Measurements from ENCODE around the gene RAF1. TPM values are rescaled to one million over a fixed set of nuclear protein-coding genes. Genes with fewer than 3 reads are reported as not detected.

Gene RAF1
- total and polyA plus RNA-seq, 9 of the 15 experiments (the other 6 are each of a cell fraction or from before 2014, with no cell fraction given): 28.0 to 183 (median 85.6) TPM

DNA sequence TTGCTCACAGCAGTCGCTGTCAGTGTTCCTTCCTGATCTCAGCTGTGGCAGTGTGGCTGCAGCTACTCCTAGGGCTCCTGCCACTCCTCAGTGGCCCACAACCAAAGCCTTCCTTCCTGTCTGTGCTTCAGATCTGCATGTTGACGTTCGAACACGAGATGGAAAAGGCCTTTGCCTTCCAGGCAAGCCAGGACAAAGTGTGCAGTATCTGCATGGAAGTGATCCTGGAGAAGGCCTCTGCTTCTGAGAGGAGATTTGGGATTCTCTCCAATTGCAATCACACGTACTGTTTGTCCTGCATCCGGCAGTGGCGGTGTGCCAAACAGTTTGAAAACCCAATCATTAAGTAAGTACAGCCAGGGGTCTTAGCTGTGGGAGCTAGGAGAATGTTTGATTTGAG lies 89.3 kb downstream of the RAF1 start (continued):
- TF ChIP-seq PHF20 (IDR thresholded peaks at IDR 0.05; ENCODE audit: partially characterized antibody) (no peak), ZNF197 (CRISPR knock-in tag; IDR thresholded peaks at IDR 0.05; ENCODE audit: low read depth) (no peak), ZFP1 (CRISPR knock-in tag; IDR thresholded peaks at IDR 0.05) (no peak), ZBTB1 (CRISPR knock-in tag; IDR thresholded peaks at IDR 0.05; ENCODE audit: borderline replicate concordance, low read depth) (no peak)

- in situ Hi-C loops (cut with MboI) (no loop called here), intact Hi-C loops (cut with micrococcal nuclease) (no loop called here)
- Histone ChIP-seq H3K4me3 (no peak overlapping the region), H4K20me1 (replicated peaks; ENCODE audit: control insufficient read depth, insufficient read depth, low read length) (no peaks in the 10 kb centered on the region), H3K36me3 (ENCODE audit: control insufficient read depth, insufficient read depth, low read length) (peaks cover 93% of the 10 kb centered on the region), H2AFZ (ENCODE audit: low read depth, low read length) (no peak overlapping the region), H3K9me3 (replicated peaks; ENCODE audit: control insufficient read depth, insufficient read depth, low read depth, low read length) (no peaks in the 10 kb centered on the region), H3K79me2 (ENCODE audit: control insufficient read depth, insufficient read depth, low read length) (no peaks in the 10 kb centered on the region), H3K4me2 (ENCODE audit: insufficient read depth, low read length) (no peak overlapping the region), H3K9me1 (ENCODE audit: control insufficient read depth, insufficient read depth, low read length) (no peaks in the 10 kb centered on the region), H3K27ac (ENCODE audit: extremely low read depth, low read depth, low read length) (no peak overlapping the region), H3K9ac (ENCODE audit: insufficient read depth in 1 of 2, low read depth in 2 of 2, low read length in 2 of 2) (no peak overlapping the region), H3K27me3 (ENCODE audit: control insufficient read depth in 2 of 2, insufficient read depth in 2 of 2, low read length in 2 of 2) (no peaks in the 10 kb centered on the region), H3K4me1 (replicated peaks in 1 of 2; ENCODE audit: control insufficient read depth in 2 of 2, insufficient read depth in 2 of 2, low read length in 2 of 2) (no peaks in the 10 kb centered on the region)
- 92% methylated on average over 6 of the region's 6 CpGs for WGBS (ENCODE audit: insufficient coverage, low coverage, missing lambda C conversion rate)
- BruUV-seq (replicated peaks): no TSS peak
- POLR2A ChIA-PET: interaction anchor here (0.5 to 1.8 kb wide), 6 partner anchors 9 to 79 kb away, joined by 3 to 7 read pairs (median 4); no protein-coding TSS in a partner anchor
- DNase-seq (ENCODE audit: extremely low read depth in 1 of 4, low spot score in 3 of 4) (no peak), FAIRE-seq (no peak), ATAC-seq (peak; percentile 24; the same call in 1 of the 3 replicates)
- TF ChIP-seq NRF1 (conservative IDR thresholded peaks at IDR 0.05 in 1 of 2, IDR thresholded peaks at IDR 0.05 in 1 of 2): no peak
- TF ChIP-seq SP2 (IDR thresholded peaks at IDR 0.05; ENCODE audit: extremely low read depth, low read depth, low read length, poor library complexity, severe bottlenecking): peak; percentile 1
- CTCF ChIA-PET (ENCODE audit: low intra/inter-chr PET ratio): no interaction called here
These were observed 89.8 kb downstream of the RAF1 start for GRCh38 chr3:12574131-12574530.

All from K562 (cell line).